CD4-positive, alpha-beta T cell treated with Interleukin-1 beta for 1 hour (primary cell): ENCODE data around the gene RGS9BP.
A peak's percentile ranks its signal among the peaks of the same experiment; 100 is the strongest.
"Not testable (repeated sequence)": the region's sequence is repeated elsewhere in the genome, so short reads cannot be mapped to it uniquely, and the experiment has no call there.

Experiments used
- DNase-seq, 2 donors: peaks; one replicate each; pipeline ENCODE4 v3.0.0-alpha.2; 2020 to 2022

The RGS9BP gene

GRCh38 chr19:32672841-32673240, 2.8 kb upstream of the RGS9BP start:
- no peak for DNase-seq

DNA sequence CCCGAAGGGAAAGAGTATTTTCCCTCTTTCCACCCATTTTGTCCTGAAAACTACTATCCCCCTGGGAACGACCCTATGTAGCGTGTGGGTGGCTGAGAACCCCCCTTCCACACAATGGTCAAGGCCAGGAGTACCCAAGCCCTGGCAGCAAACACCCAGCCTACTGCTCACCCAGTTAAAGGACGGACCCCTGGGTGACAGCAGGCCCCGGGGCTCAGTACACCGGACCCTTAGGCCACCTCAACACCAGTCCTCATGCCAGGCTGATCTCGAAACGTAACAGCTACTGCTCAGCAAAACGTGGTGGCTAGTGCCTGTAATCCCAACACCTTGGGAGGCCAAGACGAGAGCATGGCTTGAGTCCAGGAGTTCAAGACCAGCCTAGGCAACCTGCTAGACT, 2.1 kb upstream of the RGS9BP start:
- no peak for DNase-seq

DNA sequence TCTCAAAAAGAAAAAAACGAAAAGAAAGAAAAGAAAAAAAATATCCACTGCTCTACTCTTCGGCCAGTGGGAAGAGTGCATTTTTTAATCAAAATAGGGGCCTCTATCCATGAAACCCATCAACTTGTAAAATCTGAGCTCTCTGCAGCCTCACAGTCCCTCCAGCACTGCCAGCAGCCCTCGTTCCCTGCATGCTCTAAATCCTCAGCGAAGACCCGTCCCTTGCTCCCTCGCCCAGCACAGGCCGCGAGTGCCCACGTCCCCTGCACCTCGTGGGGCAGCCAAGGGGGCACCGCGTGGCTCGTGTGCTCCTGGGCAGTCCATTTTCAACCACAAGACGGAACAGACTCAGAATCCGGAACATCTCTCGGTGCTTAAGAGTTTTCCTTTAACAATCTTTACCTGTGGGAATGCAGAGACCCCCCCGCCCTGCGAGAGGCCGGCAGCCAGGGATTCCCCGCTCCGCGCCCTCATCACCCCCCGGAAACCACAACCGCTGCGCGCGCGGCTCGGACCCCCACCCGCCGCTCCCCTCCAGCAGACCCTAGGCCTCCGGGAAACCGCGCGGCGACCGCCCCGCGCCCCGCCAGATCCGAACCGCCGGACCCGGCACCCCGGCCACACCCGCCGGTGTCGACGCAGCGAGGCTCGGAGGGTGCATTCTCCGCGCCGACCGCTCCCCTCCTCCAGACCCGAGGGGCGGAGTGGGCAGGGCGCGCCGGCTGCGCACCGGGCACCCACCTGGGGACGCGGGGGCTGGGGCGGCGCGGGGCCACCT, 1.3 kb upstream of the RGS9BP start:
- DNase-seq: peak in 1 of 2 donors; percentile 36

- DNase-seq: peak; percentile 97 to 98
Observed at GRCh38 chr19:32674931-32675719, 523 bp upstream of the RGS9BP start, which contains the start of gene ANKRD27. ANKRD27 (minus strand) TSS chr19:32675180; CDS start chr19:32659015, 16,165 bp downstream.

GRCh38 chr19:32676186-32676894, 692 bp downstream of the RGS9BP start:
- peak in 1 of 2 donors; percentile 26 for DNase-seq

GRCh38 chr19:32676895-32677359, 1.3 kb downstream of the RGS9BP start:
- no peak for DNase-seq

DNA sequence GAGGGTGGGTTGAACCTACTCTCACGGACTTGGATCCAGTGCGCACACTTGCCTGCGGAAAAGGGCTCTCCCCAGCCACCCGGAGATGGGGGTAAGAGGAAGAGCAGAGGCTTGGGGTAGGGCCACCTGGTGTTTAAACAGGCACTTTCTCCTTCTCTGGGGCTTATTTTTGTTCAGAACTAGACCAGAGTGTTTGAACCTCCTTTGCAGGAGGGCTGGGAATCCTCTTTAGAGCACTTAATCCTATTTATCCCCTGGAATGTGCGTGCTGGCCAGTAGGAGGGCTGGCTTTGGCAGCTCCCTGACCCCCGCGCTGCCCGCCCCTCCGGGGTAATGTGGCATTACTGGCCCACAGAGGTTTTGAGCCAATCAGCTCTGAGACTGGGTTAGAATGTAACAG, 2.0 kb downstream of the RGS9BP start:
- DNase-seq: no peak

DNA sequence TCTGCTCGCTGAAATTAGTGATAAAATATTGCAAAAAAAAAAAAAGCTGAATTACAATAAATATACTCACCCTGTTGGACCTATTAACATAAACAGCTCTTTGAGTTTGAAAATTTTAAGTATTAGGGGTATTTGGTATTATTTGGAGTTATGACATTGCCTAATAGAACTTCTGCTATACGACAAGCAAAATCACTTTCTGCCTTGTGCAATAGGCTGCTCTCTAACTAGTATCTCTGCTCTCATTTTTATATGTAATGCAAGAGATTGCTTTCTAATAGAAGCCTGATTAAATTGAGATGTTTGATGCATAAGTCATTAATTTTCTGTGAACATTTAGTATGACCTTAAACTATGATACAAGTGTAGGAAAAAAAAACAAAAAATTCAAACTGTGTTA, 5.3 kb downstream of the RGS9BP start:
- no peak for DNase-seq

DNA sequence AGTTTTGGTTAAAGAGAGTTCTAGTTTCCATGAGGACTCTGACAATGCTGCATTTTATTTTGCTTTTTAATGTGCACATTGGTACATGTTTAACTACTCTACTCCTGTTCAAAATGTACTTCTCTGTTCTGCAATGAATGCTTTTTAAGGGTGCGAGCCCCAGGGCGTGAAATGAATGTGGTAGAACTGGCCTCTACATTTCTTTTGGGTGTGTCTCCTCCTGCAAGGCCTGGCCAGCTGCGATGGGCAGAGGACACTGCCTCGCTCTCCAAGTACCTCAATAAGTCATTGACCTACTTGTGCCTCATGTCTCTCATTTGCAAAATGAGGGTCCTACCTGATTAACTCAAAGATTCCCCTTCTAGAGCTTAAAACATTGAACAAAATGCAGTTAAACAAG, 6.7 kb downstream of the RGS9BP start:
- no peak for DNase-seq

GRCh38 chr19:32686847-32687475, 11.3 kb downstream of the RGS9BP start:
- no peak for DNase-seq

- DNase-seq: no peak
Observed at GRCh38 chr19:32687681-32688080, 12.0 kb downstream of the RGS9BP start.

DNA sequence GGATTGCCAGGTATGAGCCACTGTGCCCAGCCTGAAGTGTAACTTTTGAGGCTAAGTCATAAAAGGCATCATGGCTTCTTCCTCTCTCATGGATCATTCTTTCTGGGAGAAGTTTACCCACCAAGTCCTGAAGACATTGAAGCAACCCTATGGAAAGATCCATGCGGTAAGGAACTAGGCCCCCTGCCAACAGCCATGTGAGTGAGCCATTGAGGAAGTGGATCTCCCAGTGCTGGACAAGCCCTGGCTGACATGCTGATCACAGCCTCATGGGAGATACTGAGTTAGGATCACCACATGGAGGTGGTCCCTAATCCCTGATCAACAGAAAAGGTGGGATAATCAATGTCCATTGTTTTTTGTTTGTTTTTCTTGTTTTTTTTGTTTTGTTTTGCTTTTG, 12.7 kb downstream of the RGS9BP start:
- no peak for DNase-seq

DNA sequence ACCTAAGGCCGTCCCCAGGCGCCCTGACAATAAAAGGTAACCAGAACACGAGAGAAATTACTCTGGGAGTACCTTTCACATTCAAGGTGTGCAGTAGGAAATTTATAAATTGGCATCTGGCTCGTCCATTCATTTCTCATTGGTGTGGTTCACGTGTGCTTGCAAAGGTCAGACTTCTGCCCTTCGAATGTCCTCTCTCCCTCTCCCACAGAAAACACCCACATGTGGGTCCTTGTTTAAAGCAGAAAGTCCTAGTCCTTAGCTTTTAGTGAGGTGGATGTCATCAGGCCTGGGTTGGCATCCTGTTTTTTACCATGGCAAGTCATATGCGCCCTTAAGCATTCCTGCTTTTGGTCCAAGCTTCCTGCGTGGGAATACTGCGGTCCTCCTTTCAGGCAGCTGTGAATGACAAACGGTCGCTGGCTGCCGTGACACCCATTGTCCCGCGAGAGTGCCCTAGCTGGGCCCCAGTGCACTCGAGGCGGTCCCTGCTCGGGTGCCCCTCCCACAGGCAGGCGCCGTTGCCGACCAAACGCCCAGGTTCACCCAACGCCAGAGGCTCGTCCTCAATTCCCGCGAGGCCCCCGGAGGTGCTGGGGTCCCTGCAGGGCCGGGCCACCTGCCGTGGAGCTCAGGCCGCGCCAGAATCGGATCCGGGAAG, 15.8 kb downstream of the RGS9BP start, which contains the start of gene NUDT19:
Gene NUDT19, plus strand, starts transcription at position 531 of the 661 bp plus-strand sequence. CDS start 140 bp downstream, outside the sequence.
- DNase-seq: peak; percentile 77 to 78

- peak; percentile 52 to 65 for DNase-seq
Observed at GRCh38 chr19:32691952-32692726, 16.5 kb downstream of the RGS9BP start.

DNA sequence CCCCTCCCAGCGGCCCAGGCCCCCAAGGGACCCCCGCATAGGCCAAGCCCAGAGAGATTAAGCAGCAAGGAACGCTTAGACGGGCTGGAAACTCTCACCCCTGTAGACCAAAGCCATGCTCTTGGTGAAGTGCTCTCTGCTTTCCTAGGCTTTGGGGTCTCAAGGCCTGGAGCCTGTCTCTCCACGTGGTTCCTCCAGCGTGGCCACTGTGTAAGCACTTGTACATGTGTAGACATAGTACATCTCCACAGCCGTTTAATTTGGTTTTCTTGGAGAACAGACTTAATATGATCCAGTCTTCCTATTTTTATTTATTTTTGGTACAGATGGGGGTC, 17.0 kb downstream of the RGS9BP start:
- no peak for DNase-seq

GRCh38 chr19:32693151-32694108, 17.8 kb downstream of the RGS9BP start:
- peak; percentile 57 to 58 for DNase-seq

DNA sequence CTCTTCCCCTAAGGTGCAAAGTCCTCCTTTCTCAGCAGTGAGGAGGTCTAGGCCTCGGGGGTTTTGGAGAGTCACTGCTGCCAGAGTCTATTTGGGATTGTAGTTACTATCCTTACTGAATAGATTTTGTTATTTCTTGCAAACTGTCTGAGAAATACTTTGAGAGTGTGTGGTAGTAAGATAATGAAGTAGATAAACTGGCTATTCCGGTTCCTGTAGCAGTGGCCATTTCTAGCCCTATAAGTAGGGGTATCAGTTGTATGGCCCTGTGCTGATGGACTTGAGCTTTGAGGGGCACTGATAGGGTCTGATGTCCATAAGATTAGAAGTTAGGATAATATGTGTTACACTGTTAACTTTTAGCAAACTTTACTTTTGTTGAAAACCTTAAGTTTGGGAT, 18.7 kb downstream of the RGS9BP start:
- DNase-seq: not testable (repeated sequence)

- not testable (repeated sequence) for DNase-seq
Observed at GRCh38 chr19:32694851-32695250, 19.2 kb downstream of the RGS9BP start.

- not testable (repeated sequence) for DNase-seq
Observed at GRCh38 chr19:32695506-32695905, 19.9 kb downstream of the RGS9BP start.

- not testable (repeated sequence) for DNase-seq
Observed at GRCh38 chr19:32696771-32697170, 21.1 kb downstream of the RGS9BP start.
